Prostate gland (tissue), 2 donors: Measurements from ENCODE around the gene ZC3HAV1.

Experiments
- CTCF ChIP-seq, 4 experiments: fragments of 200-600 bp in 2 of 4; fragments of 450-650 bp in 2 of 4; sonication (generic) in 2 of 4; IDR thresholded peaks; 1 replicate in 3 of 4; 2 replicates in 1 of 4; pipeline ENCODE4 v1.5.1; 2016 to 2019; ENCODE audit warnings: antibody characterized with exemption in 4 of 4, mild to moderate bottlenecking in 2 of 4, moderate library complexity in 2 of 4
- POLR2A ChIP-seq: fragments of 450-650 bp; IDR thresholded peaks from one replicate; pipeline ENCODE4 v1.6.1; 2016; ENCODE audit warnings: antibody characterized with exemption, mild to moderate bottlenecking

GRCh38 chr7:139032473-139032872 is 77.0 kb downstream of the ZC3HAV1 start:
- TF ChIP-seq CTCF (IDR thresholded peaks at IDR 0.05) (no peak), POLR2A (no peak)
